ENCODE measurements around the gene ALDH4A1. TPM values are rescaled to one million over a fixed set of nuclear protein-coding genes. Genes with fewer than 3 reads are reported as not detected.

Gene ALDH4A1
- total RNA-seq, 1 donor from 2014 or later: 6.5 TPM

DNA sequence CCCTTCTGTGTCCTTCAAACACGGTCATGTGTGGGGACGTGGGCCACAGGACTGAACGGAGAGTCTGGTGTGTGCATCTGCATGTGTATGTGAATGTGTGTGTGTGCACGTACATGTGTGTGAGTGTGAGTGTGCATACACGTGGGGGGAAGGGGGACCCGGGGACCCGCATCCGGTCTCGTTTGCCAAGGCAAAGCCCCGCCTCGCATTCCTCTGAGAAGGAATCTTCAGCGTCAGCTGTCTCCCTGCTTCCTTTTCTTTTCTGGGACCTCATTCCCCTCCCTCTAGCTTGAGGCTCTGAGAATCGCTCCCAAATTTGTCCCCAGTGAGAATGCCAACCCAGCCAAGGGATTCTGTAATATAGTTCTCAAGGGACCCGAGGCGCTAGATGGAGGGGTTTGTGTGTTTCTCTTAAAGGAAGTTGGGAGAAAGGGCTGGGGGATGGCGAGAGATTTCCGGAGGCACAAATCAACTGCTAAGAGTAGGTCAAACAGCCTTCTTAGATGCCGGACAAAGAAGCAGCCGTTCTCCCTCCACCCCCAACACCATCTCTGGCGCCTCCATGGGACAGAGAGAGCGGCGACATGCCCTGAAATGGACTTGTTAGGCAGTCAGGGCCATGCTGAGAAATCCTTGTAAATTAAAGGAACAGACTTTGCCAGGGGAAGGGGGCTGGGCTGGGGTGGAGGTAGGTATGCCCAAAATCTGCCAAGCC lies 47.5 kb upstream of the ALDH4A1 start:
- ChIA-PET POLR2A (interaction anchor here (0.6 to 5.1 kb wide), 7 partner anchors 9 to 93 kb away, joined by 3 to 89 read pairs (median 4); no protein-coding TSS in a partner anchor), CTCF (interaction anchor here (0.6 to 12.1 kb wide), 6 partner anchors 12 to 40 kb away, joined by 3 to 190 read pairs (median 7); no protein-coding TSS in a partner anchor)
- peak overlapping the region; percentile 98 for H3K27ac Mint-ChIP-seq
- H3K27me3 Mint-ChIP-seq: no peaks in the 10 kb centered on the region
- peak overlapping the region; percentile 82 for H3K4me3 Mint-ChIP-seq
- DNase-seq (no peak), ATAC-seq (ENCODE audit: low read depth) (no peak)
- no peaks in the 10 kb centered on the region for H3K36me3 Mint-ChIP-seq (ENCODE audit: low read depth)
- intact Hi-C loops (cut with micrococcal nuclease): loop anchor here (1.0 kb wide), 1 partner anchor 43 kb away; no protein-coding TSS in a partner anchor
- H3K9me3 Mint-ChIP-seq: no peaks in the 10 kb centered on the region
- H3K4me1 Mint-ChIP-seq: peaks cover 95% of the 10 kb centered on the region
- TF ChIP-seq, protein P1, sequence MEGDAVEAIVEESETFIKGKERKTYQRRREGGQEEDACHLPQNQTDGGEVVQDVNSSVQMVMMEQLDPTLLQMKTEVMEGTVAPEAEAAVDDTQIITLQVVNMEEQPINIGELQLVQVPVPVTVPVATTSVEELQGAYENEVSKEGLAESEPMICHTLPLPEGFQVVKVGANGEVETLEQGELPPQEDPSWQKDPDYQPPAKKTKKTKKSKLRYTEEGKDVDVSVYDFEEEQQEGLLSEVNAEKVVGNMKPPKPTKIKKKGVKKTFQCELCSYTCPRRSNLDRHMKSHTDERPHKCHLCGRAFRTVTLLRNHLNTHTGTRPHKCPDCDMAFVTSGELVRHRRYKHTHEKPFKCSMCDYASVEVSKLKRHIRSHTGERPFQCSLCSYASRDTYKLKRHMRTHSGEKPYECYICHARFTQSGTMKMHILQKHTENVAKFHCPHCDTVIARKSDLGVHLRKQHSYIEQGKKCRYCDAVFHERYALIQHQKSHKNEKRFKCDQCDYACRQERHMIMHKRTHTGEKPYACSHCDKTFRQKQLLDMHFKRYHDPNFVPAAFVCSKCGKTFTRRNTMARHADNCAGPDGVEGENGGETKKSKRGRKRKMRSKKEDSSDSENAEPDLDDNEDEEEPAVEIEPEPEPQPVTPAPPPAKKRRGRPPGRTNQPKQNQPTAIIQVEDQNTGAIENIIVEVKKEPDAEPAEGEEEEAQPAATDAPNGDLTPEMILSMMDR (IDR thresholded peaks at IDR 0.05): no peak

GRCh38 chr1:18948913-18949685 lies 46.7 kb upstream of the ALDH4A1 start:
- no peaks in the 10 kb centered on the region for H3K36me3 Mint-ChIP-seq (ENCODE audit: low read depth)
- DNase-seq: no peak
- intact Hi-C loops (cut with micrococcal nuclease): no loop called here

GRCh38 chr1:18948048-18948912 lies 45.9 kb upstream of the ALDH4A1 start:
- intact Hi-C loops (cut with micrococcal nuclease): no loop called here
- peaks cover 91% of the 10 kb centered on the region for H3K4me1 Mint-ChIP-seq
- TF ChIP-seq, protein P1 (IDR thresholded peaks at IDR 0.05): no peak
- ATAC-seq (ENCODE audit: low read depth) (peak; percentile 16), DNase-seq (no peak)
- CTCF ChIA-PET: interaction anchor here (1.1 to 12.1 kb wide), 2 partner anchors 21 to 39 kb away, joined by 3 to 190 read pairs; no protein-coding TSS in a partner anchor
- POLR2A ChIA-PET: interaction anchor here (5.1 kb wide), 1 partner anchor 21 kb away, joined by 89 read pairs; no protein-coding TSS in a partner anchor
- H3K4me3 Mint-ChIP-seq: peak overlapping the region; percentile 56
- no peaks in the 10 kb centered on the region for H3K27me3 Mint-ChIP-seq
- no peaks in the 10 kb centered on the region for H3K9me3 Mint-ChIP-seq
- H3K36me3 Mint-ChIP-seq (ENCODE audit: low read depth): peaks cover 3% of the 10 kb centered on the region
- H3K27ac Mint-ChIP-seq: peak overlapping the region; percentile 98

More at GRCh38 chr1:18948913-18949685, 46.7 kb upstream of the ALDH4A1 start:
- H3K4me3 Mint-ChIP-seq: peak overlapping the region; percentile 82
- H3K4me1 Mint-ChIP-seq: peaks cover 92% of the 10 kb centered on the region
- POLR2A ChIA-PET: interaction anchor here (0.6 to 5.1 kb wide), 2 partner anchors 22 to 94 kb away, joined by 3 to 89 read pairs; no protein-coding TSS in a partner anchor
- H3K27ac Mint-ChIP-seq: peak overlapping the region; percentile 98
- H3K9me3 Mint-ChIP-seq: no peaks in the 10 kb centered on the region
- CTCF ChIA-PET: interaction anchor here (1.1 to 12.1 kb wide), 2 partner anchors 22 to 39 kb away, joined by 3 to 190 read pairs; no protein-coding TSS in a partner anchor
- no peak for ATAC-seq (ENCODE audit: low read depth)
- TF ChIP-seq, protein P1 (IDR thresholded peaks at IDR 0.05): no peak
- no peaks in the 10 kb centered on the region for H3K27me3 Mint-ChIP-seq

DNA sequence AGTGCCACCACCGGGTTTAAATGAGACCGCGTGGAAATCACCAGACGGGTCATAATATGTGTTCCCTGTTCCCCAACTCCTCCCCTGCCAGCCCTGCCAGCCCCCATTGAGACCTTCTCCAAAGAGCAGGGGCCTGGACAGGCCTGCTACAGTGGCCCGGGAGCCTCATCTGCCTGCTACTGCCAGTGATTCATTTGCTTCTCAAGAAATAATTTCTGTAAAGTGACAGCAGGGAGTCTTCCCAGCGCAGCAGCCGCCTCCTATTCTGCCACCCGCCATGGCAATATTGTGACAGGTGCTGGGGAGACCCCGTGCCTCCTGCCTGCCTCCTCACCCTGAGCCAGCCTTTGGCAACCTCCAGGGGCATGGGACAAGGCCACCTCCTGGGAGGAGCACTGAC lies 45.2 kb upstream of the ALDH4A1 start:
- POLR2A ChIA-PET: interaction anchor here (5.1 kb wide), 1 partner anchor 20 kb away, joined by 89 read pairs; no protein-coding TSS in a partner anchor
- Mint-ChIP-seq H3K9me3 (no peaks in the 10 kb centered on the region), H3K4me1 (peaks cover 84% of the 10 kb centered on the region), H3K36me3 (ENCODE audit: low read depth) (peaks cover 3% of the 10 kb centered on the region), H3K4me3 (no peak overlapping the region), H3K27ac (peak overlapping the region; percentile 98), H3K27me3 (no peaks in the 10 kb centered on the region)
- no peak for ATAC-seq (ENCODE audit: low read depth)
- no peak for DNase-seq
- CTCF ChIA-PET: interaction anchor here (1.7 kb wide), 1 partner anchor 40 kb away, joined by 5 read pairs; no protein-coding TSS in a partner anchor
- intact Hi-C loops (cut with micrococcal nuclease): no loop called here
- TF ChIP-seq, protein P1 (IDR thresholded peaks at IDR 0.05): no peak
